IMR-90 (cell line): ENCODE data around the gene NELL2. TPM values are rescaled to one million over a fixed set of nuclear protein-coding genes. Genes with fewer than 3 reads are reported as not detected.

Source experiments
- ATAC-seq: fragments of 200-7000 bp; cut with Tn5 transposase; 2 replicates; pipeline ENCODE4 v1.9.1; 2020; ENCODE audit warnings: low read depth, mild to moderate bottlenecking, moderate library complexity
- BruUV-seq: library from RNA; stranded (reverse); fragments of 400-500 nt; replicated peaks from 2 replicates; lab custom pipeline; 2021; lab: Mats Ljungman, UMichigan
- CTCF ChIA-PET: fragments of 300-600 bp; formaldehyde crosslinking; extraction: SDS; loops from one replicate; lab custom pipeline; 2021; ENCODE audit warnings: antibody characterized with exemption; lab: Yijun Ruan, JAX
- POLR2A ChIA-PET: fragments of 300-600 bp; sonication (Branson Sonifier 250); formaldehyde crosslinking; loops from one replicate; lab custom pipeline; 2022; ENCODE audit warnings: antibody characterized with exemption; ENCODE audit not compliant: unreplicated experiment; lab: Charles Lee
- DNase-seq: peaks from one replicate; pipeline ENCODE4 v3.0.0; 2013
- H2AFZ ChIP-seq: replicated peaks from 2 replicates; pipeline ENCODE3; 2013; ENCODE audit warnings: low read length, mild to moderate bottlenecking; ENCODE audit not compliant: poor library complexity
- H2AK5ac ChIP-seq: 2 replicates; pipeline ENCODE4 v1.6.1; 2013; ENCODE audit warnings: low read depth, low read length, inconsistent platforms
- H2AK9ac ChIP-seq: replicated peaks from 2 replicates; pipeline ENCODE3; 2013; ENCODE audit warnings: mild to moderate bottlenecking, low read depth, low read length, moderate library complexity; ENCODE audit not compliant: poor library complexity
- H2BK120ac ChIP-seq: 2 replicates; pipeline ENCODE4 v1.6.1; 2013; ENCODE audit warnings: low read depth, low read length, inconsistent platforms
- H2BK15ac ChIP-seq: 3 replicates; pipeline ENCODE4 v1.6.1; 2013; ENCODE audit warnings: low read depth, low read length, inconsistent platforms
- H2BK20ac ChIP-seq: 2 replicates; pipeline ENCODE4 v1.6.1; 2013; ENCODE audit warnings: low read depth, mild to moderate bottlenecking, inconsistent platforms, low read length, moderate library complexity
- H2BK5ac ChIP-seq: 2 replicates; pipeline ENCODE4 v1.6.1; 2013; ENCODE audit warnings: mild to moderate bottlenecking, low read depth, low read length, inconsistent platforms; ENCODE audit not compliant: poor library complexity, severe bottlenecking
- H3K14ac ChIP-seq: replicated peaks from 2 replicates; pipeline ENCODE4 v1.6.1; 2013; ENCODE audit warnings: low read depth, low read length, inconsistent platforms
- H3K18ac ChIP-seq: 2 replicates; pipeline ENCODE4 v1.6.1; 2013; ENCODE audit warnings: low read depth, low read length, control low read depth
- H3K23ac ChIP-seq: 2 replicates; pipeline ENCODE4 v1.6.1; 2013; ENCODE audit warnings: low read depth, low read length, inconsistent platforms
- H3K27ac ChIP-seq: 2 replicates; pipeline ENCODE4 v1.5.1; 2013; ENCODE audit warnings: mild to moderate bottlenecking, control low read depth, low read length; ENCODE audit not compliant: insufficient read depth
- H3K27me3 ChIP-seq: 2 replicates; pipeline ENCODE4 v1.6.1; 2013; ENCODE audit warnings: low read length; ENCODE audit not compliant: control insufficient read depth, insufficient read depth
- H3K36me3 ChIP-seq: 2 replicates; pipeline ENCODE4 v1.6.1; 2013; ENCODE audit warnings: low read length, mixed read lengths; ENCODE audit not compliant: control insufficient read depth, insufficient read depth
- H3K4ac ChIP-seq: 2 replicates; pipeline ENCODE4 v1.6.1; 2013; ENCODE audit warnings: low read depth, low read length, inconsistent platforms
- H3K4me1 ChIP-seq: 2 replicates; pipeline ENCODE4 v1.6.1; 2013; ENCODE audit warnings: low read length, mixed read lengths; ENCODE audit not compliant: control insufficient read depth, insufficient read depth
- H3K4me2 ChIP-seq: 2 replicates; pipeline ENCODE4 v1.6.1; 2013; ENCODE audit warnings: low read depth, mild to moderate bottlenecking, control low read depth, low read length, moderate library complexity
- H3K4me3 ChIP-seq: 2 replicates; pipeline ENCODE4 v1.5.1; 2013; ENCODE audit warnings: low read depth, mild to moderate bottlenecking, control low read depth, low read length, moderate library complexity; ENCODE audit not compliant: insufficient read depth
- H3K56ac ChIP-seq: 2 replicates; pipeline ENCODE4 v1.6.1; 2013; ENCODE audit warnings: low read length, inconsistent platforms; ENCODE audit not compliant: insufficient read depth; ENCODE audit errors: extremely low read depth
- H3K79me1 ChIP-seq, 2 experiments: 2 replicates each; pipeline ENCODE4 v1.6.1; 2013; ENCODE audit warnings: low read length in 2 of 2, inconsistent platforms in 1 of 2, low read depth in 1 of 2
- H3K9ac ChIP-seq: 2 replicates; pipeline ENCODE4 v1.6.1; 2013; ENCODE audit warnings: low read depth, low read length, control low read depth
- H3K9me1 ChIP-seq: 2 replicates; pipeline ENCODE4 v1.6.1; 2013; ENCODE audit warnings: low read length, inconsistent platforms; ENCODE audit not compliant: insufficient read depth
- H3K9me3 ChIP-seq: 2 replicates; pipeline ENCODE4 v1.6.1; 2013; ENCODE audit warnings: low read length; ENCODE audit not compliant: control insufficient read depth, insufficient read depth
- H4K20me1 ChIP-seq: 2 replicates; pipeline ENCODE4 v1.6.1; 2013; ENCODE audit warnings: low read length, inconsistent platforms; ENCODE audit not compliant: insufficient read depth
- H4K5ac ChIP-seq: 2 replicates; pipeline ENCODE4 v1.6.1; 2013; ENCODE audit warnings: mild to moderate bottlenecking, low read depth, low read length, control low read depth
- H4K8ac ChIP-seq, 2 experiments: 2 replicates each; pipeline ENCODE4 v1.6.1; 2013; ENCODE audit warnings: low read depth in 2 of 2, low read length in 2 of 2, control low read depth in 1 of 2, inconsistent platforms in 1 of 2
- H4K91ac ChIP-seq: 2 replicates; pipeline ENCODE4 v1.6.1; 2013; ENCODE audit warnings: low read depth, low read length, inconsistent platforms; ENCODE audit not compliant: insufficient read depth
- BHLHE40 ChIP-seq: fragments of 150-350 bp; IDR thresholded peaks from 2 replicates; pipeline ENCODE4 v1.6.1; 2016; ENCODE audit warnings: mild to moderate bottlenecking, low read depth, low read length
- CEBPB ChIP-seq: IDR thresholded peaks from 2 replicates; pipeline ENCODE4 v1.6.1; 2012; ENCODE audit warnings: low read depth, low read length, improper control_type of control experiment
- CHD1 ChIP-seq: IDR thresholded peaks from 2 replicates; pipeline ENCODE4 v1.6.1; 2012; ENCODE audit warnings: low read depth, low read length, improper control_type of control experiment
- CTCF ChIP-seq: conservative IDR thresholded peaks from 2 replicates; pipeline ENCODE4 v1.5.1; 2012; ENCODE audit warnings: mild to moderate bottlenecking, low read depth, low read length, improper control_type of control experiment
- ELK1 ChIP-seq: fragments of 150-350 bp; IDR thresholded peaks from 2 replicates; pipeline ENCODE4 v1.6.1; 2016; ENCODE audit warnings: low read depth, mild to moderate bottlenecking, low read length, moderate library complexity, borderline replicate concordance
- FOS ChIP-seq: fragments of 150-350 bp; IDR thresholded peaks from 2 replicates; pipeline ENCODE4 v1.6.1; 2016; ENCODE audit warnings: low read depth, low read length
- MAFK ChIP-seq: IDR thresholded peaks from 2 replicates; pipeline ENCODE4 v1.6.1; 2012; ENCODE audit warnings: low read depth, low read length, improper control_type of control experiment
- MAZ ChIP-seq: IDR thresholded peaks from 2 replicates; pipeline ENCODE4 v1.6.1; 2012; ENCODE audit warnings: low read depth, mild to moderate bottlenecking, low read length, improper control_type of control experiment, moderate library complexity, borderline replicate concordance
- MXI1 ChIP-seq: IDR thresholded peaks from 2 replicates; pipeline ENCODE4 v1.6.1; 2012; ENCODE audit warnings: low read depth, mild to moderate bottlenecking, low read length, moderate library complexity, borderline replicate concordance
- NFE2L2 ChIP-seq: fragments of 150-350 bp; IDR thresholded peaks from 2 replicates; pipeline ENCODE4 v1.6.1; 2016; ENCODE audit warnings: low read depth, mild to moderate bottlenecking, low read length
- POLR2A ChIP-seq: IDR thresholded peaks from 2 replicates; pipeline ENCODE4 v1.6.1; 2012; ENCODE audit warnings: mild to moderate bottlenecking, low read depth, low read length
- RAD21 ChIP-seq: IDR thresholded peaks from 2 replicates; pipeline ENCODE4 v1.6.1; 2012; ENCODE audit warnings: low read length, improper control_type of control experiment
- RCOR1 ChIP-seq: IDR thresholded peaks from 2 replicates; pipeline ENCODE4 v1.6.1; 2012; ENCODE audit warnings: mild to moderate bottlenecking, low read length, improper control_type of control experiment; ENCODE audit not compliant: insufficient replicate concordance
- RFX5 ChIP-seq: IDR thresholded peaks from 2 replicates; pipeline ENCODE4 v1.8.0; 2012; ENCODE audit warnings: low read depth, mild to moderate bottlenecking, low read length, moderate library complexity
- SMC3 ChIP-seq: fragments of 150-350 bp; IDR thresholded peaks from 2 replicates; pipeline ENCODE4 v1.6.1; 2016; ENCODE audit warnings: low read depth, mild to moderate bottlenecking, antibody characterized with exemption, low read length, moderate library complexity
- USF2 ChIP-seq: fragments of 150-350 bp; IDR thresholded peaks from 2 replicates; pipeline ENCODE4 v1.6.1; 2017; ENCODE audit warnings: mild to moderate bottlenecking, antibody characterized with exemption, low read length, low read depth
- WGBS, 2 experiments: methylation state at CpG; one replicate each; pipeline versions ENCODE4 v1.1.5 to v1.1.7; 2013; ENCODE audit warnings: missing lambda C conversion rate in 2 of 2; ENCODE audit not compliant: insufficient read length in 1 of 2; ENCODE audit errors: extremely low coverage in 2 of 2; 5-methylcytosine and 5-hydroxymethylcytosine counted together
- dilution Hi-C: fragments of 300-500 bp; cut with HindIII; formaldehyde crosslinking; loops from one replicate; pipeline ENCODE4 v1.14.3; 2018; ENCODE audit warnings: low sequenced_read_pairs; ENCODE audit not compliant: unreplicated experiment
- in situ Hi-C: fragments of 300-500 bp; cut with MboI; formaldehyde crosslinking; loops from 3 replicates; pipeline ENCODE4 v1.14.3; 2019; ENCODE audit warnings: low sequenced_read_pairs, inconsistent platforms, mixed read lengths
- intact Hi-C: fragments of 100-400 bp; cut with micrococcal nuclease; formaldehyde crosslinking; loops from 2 replicates; pipeline ENCODE4 v1.10.0; 2022
- polyA plus RNA-seq, 3 experiments: library from polyadenylated mRNA; depleted of rRNA; stranded (reverse); fragments of >200 nt; gene quantifications; 2 replicates each; pipeline ENCODE4 v1.2.3, GENCODE V29; 2012; ENCODE audit warnings: low replicate concordance in 1 of 3
- total RNA-seq: library from RNA; depleted of rRNA; stranded (reverse); fragments of >200 nt; gene quantifications from 2 replicates; pipeline ENCODE4 v1.2.3, GENCODE V29; 2012

The NELL2 gene
- total and polyA plus RNA-seq, 2 of the 4 experiments (the other 2 are of a cell fraction), result 0.18 to 0.26 TPM

- no peak overlapping the region for H3K18ac ChIP-seq
- H3K9ac ChIP-seq, result no peak overlapping the region
- BruUV-seq, result no TSS peak
- no peak overlapping the region for H2BK20ac ChIP-seq
- H4K5ac ChIP-seq, result no peak overlapping the region
- H2AFZ ChIP-seq, result no peak overlapping the region
- H2AK5ac ChIP-seq, result no peak overlapping the region
- ChIA-PET POLR2A (no interaction called here), CTCF (no interaction called here)
- H4K8ac ChIP-seq, result no peak overlapping the region
- no peaks in the 10 kb centered on the region for H3K9me1 ChIP-seq
- no peaks in the 10 kb centered on the region for H3K27me3 ChIP-seq
- no peak overlapping the region for H3K4me3 ChIP-seq
- no peaks in the 10 kb centered on the region for H4K20me1 ChIP-seq
- no peak overlapping the region for H4K91ac ChIP-seq
- no peak overlapping the region for H3K4ac ChIP-seq
- whole genome bisulfite sequencing, 2 experiments, result no CpG with 5 or more reads among the region's 1 CpG
- no peaks in the 10 kb centered on the region for H3K4me1 ChIP-seq
- peaks cover 3% of the 10 kb centered on the region; the same call in 1 of the 2 replicates for H3K9me3 ChIP-seq
- DNase-seq, result no peak
- H3K23ac ChIP-seq, result no peak overlapping the region
- H2AK9ac ChIP-seq, result no peak overlapping the region
- TF ChIP-seq CHD1 (no peak), MAZ (no peak), RCOR1 (no peak), RAD21 (no peak), ELK1 (no peak), BHLHE40 (no peak), POLR2A (no peak), RFX5 (no peak), MXI1 (no peak), USF2 (no peak), FOS (no peak), NFE2L2 (no peak), SMC3 (no peak), CEBPB (no peak), MAFK (no peak), CTCF (no peak)
- no peak overlapping the region for H2BK5ac ChIP-seq
- H3K14ac ChIP-seq, result no peak overlapping the region
- H3K56ac ChIP-seq, result no peak overlapping the region
- intact Hi-C loops (no loop called here), dilution Hi-C loops (no loop called here), in situ Hi-C loops (no loop called here)
- no peak overlapping the region for H3K4me2 ChIP-seq
- no peaks in the 10 kb centered on the region for H3K36me3 ChIP-seq
- no peak overlapping the region for H2BK120ac ChIP-seq
- ATAC-seq, result no peak
- no peak overlapping the region for H2BK15ac ChIP-seq
- H3K27ac ChIP-seq, result no peak overlapping the region
- no peaks in the 10 kb centered on the region for H3K79me1 ChIP-seq
These were observed 379.1 kb downstream of the NELL2 start for GRCh38 chr12:44497044-44497443.
